Nephron progenitor cell (in vitro differentiated cells): ENCODE measurements around the gene ARID1B.

ENCODE experiments used
- DNase-seq: peaks from one replicate; pipeline ENCODE4 v3.0.0; 2021
- H3K27ac Mint-ChIP-seq: 2 replicates; pipeline ENCODE4 v1.8.0; 2021; ENCODE audit warnings: mild to moderate bottlenecking, moderate library complexity, mixed read lengths
- H3K27me3 Mint-ChIP-seq: 2 replicates; pipeline ENCODE4 v1.8.0; 2021; ENCODE audit warnings: mild to moderate bottlenecking, low read depth, mixed read lengths; ENCODE audit not compliant: poor library complexity
- H3K36me3 Mint-ChIP-seq: 2 replicates; pipeline ENCODE4 v1.8.0; 2021; ENCODE audit warnings: low read depth, mixed read lengths
- H3K4me1 Mint-ChIP-seq: 2 replicates; pipeline ENCODE4 v1.8.0; 2021; ENCODE audit warnings: mixed read lengths
- H3K4me3 Mint-ChIP-seq: 2 replicates; pipeline ENCODE4 v1.8.0; 2021; ENCODE audit warnings: mild to moderate bottlenecking, moderate library complexity, mixed read lengths
- H3K9me3 Mint-ChIP-seq: 2 replicates; pipeline ENCODE4 v1.8.0; 2021; ENCODE audit warnings: mild to moderate bottlenecking, moderate library complexity, mixed read lengths
- CTCF ChIP-seq: fragments of 200-600 bp; sonication (generic); IDR thresholded peaks from 2 replicates; pipeline ENCODE4 v1.5.0; 2021; ENCODE audit warnings: antibody characterized with exemption

Gene ARID1B

GRCh38 chr6:157169226-157169625, 392.0 kb downstream of the ARID1B start:
- Mint-ChIP-seq H3K36me3 (peaks cover 37% of the 10 kb centered on the region), H3K4me1 (peaks cover 38% of the 10 kb centered on the region), H3K27ac (no peak overlapping the region), H3K4me3 (no peak overlapping the region), H3K9me3 (no peaks in the 10 kb centered on the region), H3K27me3 (no peaks in the 10 kb centered on the region)
- TF ChIP-seq CTCF: no peak
- DNase-seq: no peak

- peaks cover 41% of the 10 kb centered on the region for H3K36me3 Mint-ChIP-seq
- peak overlapping the region; percentile 87 for H3K27ac Mint-ChIP-seq
- H3K27me3 Mint-ChIP-seq: no peaks in the 10 kb centered on the region
- H3K4me1 Mint-ChIP-seq: peaks cover 38% of the 10 kb centered on the region
- no peaks in the 10 kb centered on the region for H3K9me3 Mint-ChIP-seq
- no peak for TF ChIP-seq CTCF
- DNase-seq: no peak
- H3K4me3 Mint-ChIP-seq: no peak overlapping the region
These were observed 392.5 kb downstream of the ARID1B start for GRCh38 chr6:157169656-157170055.

GRCh38 chr6:157170535-157170934, 393.4 kb downstream of the ARID1B start:
- no peak for DNase-seq
- Mint-ChIP-seq H3K9me3 (no peaks in the 10 kb centered on the region), H3K4me3 (no peak overlapping the region), H3K27ac (peak overlapping the region; percentile 69), H3K27me3 (no peaks in the 10 kb centered on the region), H3K4me1 (peaks cover 38% of the 10 kb centered on the region), H3K36me3 (peaks cover 44% of the 10 kb centered on the region)
- no peak for TF ChIP-seq CTCF

GRCh38 chr6:157171801-157172200, 394.6 kb downstream of the ARID1B start:
- Mint-ChIP-seq H3K27ac (no peak overlapping the region), H3K27me3 (no peaks in the 10 kb centered on the region), H3K9me3 (no peaks in the 10 kb centered on the region), H3K4me1 (peaks cover 38% of the 10 kb centered on the region), H3K36me3 (peaks cover 51% of the 10 kb centered on the region), H3K4me3 (no peak overlapping the region)
- no peak for TF ChIP-seq CTCF
- no peak for DNase-seq

GRCh38 chr6:157172231-157172701, 395.1 kb downstream of the ARID1B start:
- H3K36me3 Mint-ChIP-seq: peaks cover 51% of the 10 kb centered on the region
- no peak for TF ChIP-seq CTCF
- H3K27ac Mint-ChIP-seq: no peak overlapping the region
- DNase-seq: no peak
- H3K4me3 Mint-ChIP-seq: no peak overlapping the region
- H3K4me1 Mint-ChIP-seq: peaks cover 38% of the 10 kb centered on the region
- no peaks in the 10 kb centered on the region for H3K27me3 Mint-ChIP-seq
- H3K9me3 Mint-ChIP-seq: no peaks in the 10 kb centered on the region

GRCh38 chr6:157172830-157173536, 395.8 kb downstream of the ARID1B start:
- no peak for DNase-seq
- no peak overlapping the region for H3K27ac Mint-ChIP-seq
- no peaks in the 10 kb centered on the region for H3K9me3 Mint-ChIP-seq
- H3K27me3 Mint-ChIP-seq: no peaks in the 10 kb centered on the region
- no peak overlapping the region for H3K4me3 Mint-ChIP-seq
- H3K36me3 Mint-ChIP-seq: peaks cover 43% of the 10 kb centered on the region
- no peak for TF ChIP-seq CTCF
- H3K4me1 Mint-ChIP-seq: peaks cover 37% of the 10 kb centered on the region
